Fibroblast of skin of right quadriceps (primary cell): ENCODE data around the gene KCNN1.
A peak's percentile ranks its signal among the peaks of the same experiment; 100 is the strongest.
"Not testable (repeated sequence)": the region's sequence is repeated elsewhere in the genome, so short reads cannot be mapped to it uniquely, and the experiment has no call there.

Experiments used
- DNase-seq: peaks from one replicate; pipeline ENCODE4 v3.0.0-alpha.2; 2013

Gene KCNN1

GRCh38 chr19:18031401-18031800, 64.5 kb downstream of the KCNN1 start:
- not testable (repeated sequence) for DNase-seq

- DNase-seq, result not testable (repeated sequence)
Measured at GRCh38 chr19:18032102-18032501, 65.2 kb downstream of the KCNN1 start.

- no peak for DNase-seq
Measured at GRCh38 chr19:18041054-18041453, 74.1 kb downstream of the KCNN1 start.

- DNase-seq, result no peak
Measured at GRCh38 chr19:18043676-18044075, 76.8 kb downstream of the KCNN1 start.

GRCh38 chr19:18044825-18045304, 78.0 kb downstream of the KCNN1 start:
- peak; percentile 61 for DNase-seq

- DNase-seq, result no peak
Measured at GRCh38 chr19:18045307-18046050, 78.6 kb downstream of the KCNN1 start.

- DNase-seq, result peak; percentile 93
Measured at GRCh38 chr19:18046059-18046718, 79.3 kb downstream of the KCNN1 start.

GRCh38 chr19:18049385-18049784, 82.5 kb downstream of the KCNN1 start:
- DNase-seq, result no peak
